Urinary bladder (tissue), 4 donors: ENCODE measurements around the gene HAX1. TPM values are rescaled to one million over a fixed set of nuclear protein-coding genes. Genes with fewer than 3 reads are reported as not detected.
A peak's percentile ranks its signal among the peaks of the same experiment; 100 is the strongest.
"Not testable (repeated sequence)": the region's sequence is repeated elsewhere in the genome, so short reads cannot be mapped to it uniquely, and the experiment has no call there.

Experiments used
- DNase-seq: peaks from one replicate; pipeline ENCODE4 v3.0.0-alpha.2; 2015; ENCODE audit errors: extremely low spot score
- H3K27ac ChIP-seq: one replicate; pipeline ENCODE4 v1.5.1; 2013; ENCODE audit warnings: low read depth, mild to moderate bottlenecking, moderate library complexity
- H3K36me3 ChIP-seq: one replicate; pipeline ENCODE4 v1.6.1; 2013; ENCODE audit warnings: mild to moderate bottlenecking, moderate library complexity; ENCODE audit not compliant: insufficient read depth
- H3K4me1 ChIP-seq: one replicate; pipeline ENCODE4 v1.6.1; 2013; ENCODE audit warnings: mild to moderate bottlenecking, moderate library complexity; ENCODE audit not compliant: insufficient read depth
- H3K4me3 ChIP-seq: one replicate; pipeline ENCODE4 v1.5.1; 2013; ENCODE audit warnings: low read depth, low read length
- WGBS: extraction: QIAGEN DNeasy Blood & Tissue Kit; methylation state at CpG from one replicate; pipeline ENCODE4 v1.1.7; 2013; 5-methylcytosine and 5-hydroxymethylcytosine counted together
- polyA plus RNA-seq: library from polyadenylated mRNA; stranded (reverse); fragments of 200-250 nt; gene quantifications from one replicate; pipeline ENCODE4 v1.2.3, GENCODE V29; 2013
- total RNA-seq: library from RNA; depleted of rRNA; stranded (reverse); fragments of >200 nt; gene quantifications from one replicate; pipeline ENCODE4 v1.2.3, GENCODE V29; 2014
- donor health status: healthy with polysubstance abuse.
- donor health status: healthy.

HAX1 gene
- total and polyA plus RNA-seq, 2 donors = 50.7 to 90.7 TPM

GRCh38 chr1:154258784-154259183 is 13.6 kb upstream of the HAX1 start:
- DNase-seq = no peak
- WGBS = 92% methylated on average over 2 of the region's 2 CpGs
- no peaks in the 10 kb centered on the region for H3K4me1 ChIP-seq
- no peak overlapping the region for H3K27ac ChIP-seq
- no peak overlapping the region for H3K4me3 ChIP-seq
- peaks cover 17% of the 10 kb centered on the region for H3K36me3 ChIP-seq

- H3K36me3 ChIP-seq = peaks cover 17% of the 10 kb centered on the region
- 81% methylated on average over 1 of the region's 1 CpG for WGBS
- DNase-seq = no peak
- no peaks in the 10 kb centered on the region for H3K4me1 ChIP-seq
- H3K4me3 ChIP-seq = no peak overlapping the region
- no peak overlapping the region for H3K27ac ChIP-seq
Measured at GRCh38 chr1:154260127-154260526, 12.3 kb upstream of the HAX1 start.

- Histone ChIP-seq H3K4me3 (no peak overlapping the region), H3K27ac (no peak overlapping the region), H3K4me1 (no peaks in the 10 kb centered on the region), H3K36me3 (peaks cover 9% of the 10 kb centered on the region)
- DNase-seq = no peak
- WGBS = 56% methylated on average over 6 of the region's 6 CpGs
Measured at GRCh38 chr1:154263465-154264332, 8.7 kb upstream of the HAX1 start.

GRCh38 chr1:154264454-154264853 is 8.0 kb upstream of the HAX1 start:
- WGBS = 66% methylated on average over 1 of the region's 1 CpG
- no peak for DNase-seq
- Histone ChIP-seq H3K36me3 (peaks cover 9% of the 10 kb centered on the region), H3K27ac (no peak overlapping the region), H3K4me1 (no peaks in the 10 kb centered on the region), H3K4me3 (no peak overlapping the region)

- WGBS = 64% methylated on average over 4 of the region's 4 CpGs
- Histone ChIP-seq H3K4me3 (no peak overlapping the region), H3K27ac (no peak overlapping the region), H3K4me1 (no peaks in the 10 kb centered on the region), H3K36me3 (peaks cover 6% of the 10 kb centered on the region)
- no peak for DNase-seq
Measured at GRCh38 chr1:154265586-154265985, 6.8 kb upstream of the HAX1 start.

GRCh38 chr1:154270833-154271232 is 1.6 kb upstream of the HAX1 start:
- H3K4me3 ChIP-seq = no peak overlapping the region
- H3K4me1 ChIP-seq = no peaks in the 10 kb centered on the region
- 88% methylated on average over 5 of the region's 5 CpGs for WGBS
- no peak overlapping the region for H3K27ac ChIP-seq
- no peak for DNase-seq
- H3K36me3 ChIP-seq = peaks cover 3% of the 10 kb centered on the region

- H3K36me3 ChIP-seq = peaks cover 3% of the 10 kb centered on the region
- peak overlapping the region; percentile 63 for H3K4me3 ChIP-seq
- H3K4me1 ChIP-seq = no peaks in the 10 kb centered on the region
- DNase-seq = no peak
- peak overlapping the region; percentile 87 for H3K27ac ChIP-seq
- WGBS = 45% methylated on average over 13 of the region's 13 CpGs
Measured at GRCh38 chr1:154272999-154273563, 652 bp downstream of the HAX1 start.

- H3K4me1 ChIP-seq = no peaks in the 10 kb centered on the region
- H3K27ac ChIP-seq = no peak overlapping the region
- no peak for DNase-seq
- no peak overlapping the region for H3K4me3 ChIP-seq
- peaks cover 3% of the 10 kb centered on the region for H3K36me3 ChIP-seq
- 88% methylated on average over 7 of the region's 7 CpGs for WGBS
Measured at GRCh38 chr1:154276797-154277196, 4.4 kb downstream of the HAX1 start.

GRCh38 chr1:154287591-154287990 is 15.2 kb downstream of the HAX1 start:
- 93% methylated on average over 20 of the region's 30 CpGs for WGBS
- H3K4me1 ChIP-seq, H3K4me3 ChIP-seq, H3K36me3 ChIP-seq, H3K27ac ChIP-seq, DNase-seq: not testable (repeated sequence)

GRCh38 chr1:154288661-154289060 is 16.2 kb downstream of the HAX1 start:
- no peak overlapping the region for H3K27ac ChIP-seq
- 68% methylated on average over 3 of the region's 3 CpGs for WGBS
- no peaks in the 10 kb centered on the region for H3K36me3 ChIP-seq
- no peaks in the 10 kb centered on the region for H3K4me1 ChIP-seq
- DNase-seq = no peak
- H3K4me3 ChIP-seq = no peak overlapping the region

- Histone ChIP-seq H3K27ac (no peak overlapping the region), H3K4me1 (no peaks in the 10 kb centered on the region), H3K4me3 (no peak overlapping the region), H3K36me3 (no peaks in the 10 kb centered on the region)
- 90% methylated on average over 1 of the region's 1 CpG for WGBS
- no peak for DNase-seq
Measured at GRCh38 chr1:154290921-154291320, 18.5 kb downstream of the HAX1 start.

GRCh38 chr1:154295408-154296235 is 23.2 kb downstream of the HAX1 start:
- Histone ChIP-seq H3K27ac (no peak overlapping the region), H3K36me3 (no peaks in the 10 kb centered on the region), H3K4me3 (no peak overlapping the region), H3K4me1 (no peaks in the 10 kb centered on the region)
- DNase-seq = no peak
- WGBS = 82% methylated on average over 8 of the region's 8 CpGs

GRCh38 chr1:154301582-154301981 is 29.2 kb downstream of the HAX1 start:
- H3K4me3 ChIP-seq = no peak overlapping the region
- no peaks in the 10 kb centered on the region for H3K4me1 ChIP-seq
- DNase-seq = no peak
- 86% methylated on average over 1 of the region's 1 CpG for WGBS
- H3K27ac ChIP-seq = no peak overlapping the region
- no peaks in the 10 kb centered on the region for H3K36me3 ChIP-seq
